AG20443 (cell line): Measurements from ENCODE around the gene CLCN2.

Experiments used
- DNase-seq: peaks from one replicate; pipeline ENCODE4 v3.0.0; 2012; ENCODE audit warnings: low spot score, mixed read lengths

CLCN2 gene

GRCh38 chr3:184360070-184360928, 1.1 kb downstream of the CLCN2 start:
- DNase-seq: no peak

DNA sequence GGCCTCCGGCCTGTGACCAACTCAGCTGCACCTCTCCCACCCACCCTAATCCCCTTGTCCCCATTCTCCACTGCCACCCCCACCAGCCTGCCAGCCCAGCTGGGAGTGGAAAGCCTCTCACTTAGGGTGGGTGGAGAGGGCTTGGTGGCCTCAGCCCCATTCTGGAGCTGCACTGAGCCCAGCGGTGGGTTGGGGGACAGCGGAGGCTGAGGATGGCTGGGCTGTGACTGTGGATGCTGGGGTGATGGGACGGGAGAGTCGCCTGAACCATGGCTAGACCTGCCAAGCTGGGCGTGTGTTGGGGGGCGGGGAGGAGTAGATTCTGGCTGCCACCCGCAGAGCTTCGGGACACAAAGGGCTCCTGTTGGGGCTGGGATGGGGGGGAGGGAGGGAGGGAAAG, 1.8 kb downstream of the CLCN2 start:
- DNase-seq: no peak

GRCh38 chr3:184358921-184359350, 2.5 kb downstream of the CLCN2 start:
- DNase-seq: no peak

DNA sequence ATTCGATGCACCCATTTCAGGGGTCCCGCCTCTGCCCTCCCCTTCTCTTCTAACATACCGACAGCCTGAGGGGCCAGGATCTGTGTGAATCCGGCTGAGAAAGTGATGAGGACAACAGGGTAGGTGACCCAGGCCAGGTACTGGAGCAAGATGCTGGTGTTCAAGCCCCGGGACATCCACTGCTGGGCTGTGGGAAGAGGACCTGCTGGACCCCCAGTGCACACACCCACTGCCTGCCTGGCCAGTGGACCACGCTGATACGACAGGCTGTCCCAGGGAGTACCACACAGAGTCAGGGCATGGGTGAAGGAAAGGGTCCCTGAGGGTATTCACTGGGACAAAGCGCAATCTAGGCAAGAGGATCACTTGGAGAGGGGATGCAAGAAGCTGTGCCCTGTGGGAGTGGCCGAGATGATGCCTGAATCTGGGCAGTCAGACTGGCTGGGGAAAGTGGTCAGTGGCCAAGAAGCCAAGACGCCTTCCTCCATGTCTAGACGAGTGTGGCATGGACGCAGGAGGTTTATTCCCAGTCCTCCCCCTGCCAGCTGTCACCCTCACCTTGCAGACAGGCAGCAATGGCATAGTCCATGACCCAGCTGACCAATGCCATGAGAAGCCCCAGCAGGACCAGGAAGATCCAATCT, 3.2 kb downstream of the CLCN2 start:
- no peak for DNase-seq

DNA sequence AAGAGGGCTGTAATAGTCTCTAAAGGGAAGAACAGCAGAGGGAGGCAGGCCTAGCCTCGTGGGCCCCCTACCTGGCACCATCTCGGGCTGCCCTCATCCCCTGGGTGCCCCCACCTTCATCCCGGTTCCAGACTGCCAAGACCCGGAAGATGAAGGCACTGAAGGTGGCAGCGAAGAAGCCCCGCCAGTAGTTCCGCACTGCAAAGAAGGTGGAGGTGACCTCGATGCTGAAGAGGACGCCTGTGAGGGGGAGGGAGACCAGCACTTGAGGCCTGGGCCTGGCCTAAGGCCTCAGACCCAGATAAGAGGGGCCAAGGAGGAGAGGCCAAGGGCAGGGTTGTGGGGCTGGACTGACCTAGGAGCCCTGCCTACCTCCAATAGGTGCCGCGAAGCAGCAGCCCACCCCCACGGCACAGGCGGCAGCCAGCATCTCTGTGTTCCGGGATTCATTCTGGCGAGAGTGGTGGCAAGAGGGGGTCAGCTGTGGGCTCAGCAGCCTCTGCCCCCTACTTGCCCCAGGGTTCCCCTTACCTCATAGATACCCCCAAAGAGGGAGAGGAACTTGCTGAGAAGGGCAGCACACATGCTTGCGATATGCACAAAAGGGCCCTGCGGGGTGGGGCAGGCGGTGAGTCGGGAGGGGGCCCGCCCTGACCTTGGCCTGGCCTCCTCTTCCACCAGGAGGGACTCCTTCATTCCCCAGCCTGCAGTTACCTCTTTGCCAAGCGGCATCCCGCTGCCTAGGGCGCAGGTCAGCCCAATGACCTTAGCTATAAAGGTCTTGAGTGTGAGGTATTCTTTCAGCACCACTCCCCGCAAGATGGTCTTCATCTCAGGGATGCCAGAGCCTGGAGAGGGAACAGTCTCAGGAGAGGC, 3.9 kb downstream of the CLCN2 start:
- no peak for DNase-seq

DNA sequence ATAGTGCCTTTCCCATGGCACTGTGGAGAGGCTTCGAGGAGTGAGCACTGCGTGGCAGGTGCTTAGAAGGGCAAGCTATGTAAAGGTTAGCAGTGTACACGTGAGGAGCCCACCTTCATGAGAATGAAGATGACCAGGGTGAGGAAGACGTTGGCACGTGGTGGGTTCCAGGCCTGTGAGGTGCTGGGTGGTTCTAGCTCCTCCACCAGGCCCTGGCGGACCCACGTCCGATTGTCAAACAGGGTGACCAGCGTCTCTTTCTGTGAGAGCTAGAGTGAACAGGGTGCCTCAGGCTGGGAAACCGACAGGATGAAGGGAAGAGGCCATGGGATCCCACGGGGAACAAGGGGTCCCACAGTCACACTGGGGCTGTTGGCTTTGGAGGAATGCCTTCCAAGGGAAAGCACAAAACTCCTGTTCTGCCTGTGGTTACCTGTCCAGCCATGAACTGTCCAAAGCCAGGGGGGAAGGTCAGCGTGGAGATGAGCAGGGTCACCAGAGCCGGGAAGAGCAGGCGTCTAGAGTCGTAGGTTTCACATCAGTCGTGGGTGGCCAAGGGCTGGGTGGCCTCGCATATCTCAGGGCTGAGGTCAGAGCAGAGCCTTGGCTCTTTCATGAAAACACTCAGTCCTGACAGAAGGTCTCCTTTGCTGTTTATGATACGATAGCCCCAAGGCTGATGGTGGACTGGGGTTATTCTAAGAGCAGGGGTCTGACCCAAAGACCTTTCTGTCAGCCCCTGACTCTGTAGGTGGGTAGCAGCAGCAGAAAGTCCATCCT, 6.0 kb downstream of the CLCN2 start:
- no peak for DNase-seq

GRCh38 chr3:184354754-184355153, 6.7 kb downstream of the CLCN2 start:
- DNase-seq: no peak

DNA sequence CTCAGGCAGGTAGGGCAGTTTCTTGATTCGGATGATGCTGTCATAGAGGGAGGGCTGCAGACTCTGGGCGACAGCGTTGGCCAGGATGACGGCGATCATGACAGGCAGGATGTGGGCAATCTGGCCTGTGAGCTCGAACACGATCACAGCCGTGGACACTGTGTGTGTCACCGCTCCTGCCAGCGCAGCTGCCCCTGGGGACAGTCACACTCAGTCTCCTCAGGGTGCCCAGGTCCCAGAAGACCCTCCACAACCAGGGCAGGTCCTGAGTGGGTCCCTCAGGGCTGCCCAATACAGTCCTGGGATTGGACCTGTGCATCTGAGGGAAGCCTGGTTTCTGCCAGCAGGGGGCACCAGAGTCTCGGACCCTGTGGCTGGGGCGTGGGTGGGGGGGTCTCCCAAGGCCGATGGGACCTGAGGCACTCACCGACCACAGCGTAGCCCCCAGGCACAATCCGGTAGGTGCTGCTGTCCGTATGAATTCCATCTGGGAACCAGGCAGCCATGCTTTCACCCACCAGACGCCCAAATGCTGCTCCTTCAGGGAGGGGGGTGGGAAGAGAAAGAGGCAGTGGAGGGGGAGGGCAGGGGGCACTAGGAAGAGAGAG, 7.2 kb downstream of the CLCN2 start:
- DNase-seq: peak; percentile 71

DNA sequence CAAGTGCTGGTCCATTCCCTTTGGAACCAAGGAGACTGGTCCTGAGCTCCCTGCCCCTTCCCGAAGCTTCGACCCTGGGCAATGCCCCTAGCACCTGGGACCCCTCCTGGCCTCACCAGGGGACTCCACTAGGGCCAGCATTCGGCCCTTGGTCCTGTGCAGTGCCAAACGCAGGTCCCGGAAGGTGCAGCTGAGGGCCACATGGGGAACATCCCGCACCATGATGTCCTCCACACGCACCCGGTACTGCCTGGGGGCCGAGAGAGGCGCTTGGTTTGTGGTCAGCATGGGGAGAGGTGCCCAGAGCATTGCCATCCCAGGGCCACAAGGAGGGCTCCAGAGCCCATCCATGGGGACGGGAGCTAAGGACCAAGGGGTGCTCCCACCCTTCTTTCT, 7.9 kb downstream of the CLCN2 start:
- no peak for DNase-seq

- no peak for DNase-seq
Observed at GRCh38 chr3:184352897-184353545, 8.4 kb downstream of the CLCN2 start.

- DNase-seq: no peak
Observed at GRCh38 chr3:184352149-184352785, 9.1 kb downstream of the CLCN2 start.

DNA sequence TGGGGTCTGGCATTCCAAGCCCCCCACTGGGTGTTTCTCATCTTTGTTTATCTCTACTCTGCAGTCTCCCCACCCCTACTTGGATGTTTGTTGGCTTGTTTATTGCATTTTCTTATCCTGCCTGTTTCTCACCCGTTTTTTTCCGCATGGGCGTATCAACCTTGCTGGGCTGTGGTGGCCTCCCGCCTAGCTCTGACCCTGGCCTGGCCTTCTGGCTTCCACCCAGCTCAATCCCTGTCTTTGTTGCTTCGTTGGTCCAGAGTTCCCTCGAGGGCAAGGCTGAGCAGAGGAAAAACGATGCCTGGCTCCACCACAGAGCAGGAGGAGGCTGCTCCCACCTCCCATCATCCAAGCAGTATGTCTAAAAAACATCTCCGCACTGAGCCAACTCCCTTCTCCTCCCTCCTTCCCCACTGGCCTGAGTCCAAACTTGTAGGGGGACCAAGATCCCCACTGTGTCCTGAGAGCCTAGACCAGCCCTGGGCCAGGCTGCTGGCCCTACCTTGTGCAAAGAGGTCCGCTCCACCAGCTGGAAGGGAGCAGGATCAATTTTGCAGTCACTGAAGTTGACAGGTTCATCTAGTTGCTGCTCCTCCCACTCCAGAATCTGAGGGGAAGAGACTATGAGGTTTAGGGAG, 9.8 kb downstream of the CLCN2 start:
- DNase-seq: no peak

DNA sequence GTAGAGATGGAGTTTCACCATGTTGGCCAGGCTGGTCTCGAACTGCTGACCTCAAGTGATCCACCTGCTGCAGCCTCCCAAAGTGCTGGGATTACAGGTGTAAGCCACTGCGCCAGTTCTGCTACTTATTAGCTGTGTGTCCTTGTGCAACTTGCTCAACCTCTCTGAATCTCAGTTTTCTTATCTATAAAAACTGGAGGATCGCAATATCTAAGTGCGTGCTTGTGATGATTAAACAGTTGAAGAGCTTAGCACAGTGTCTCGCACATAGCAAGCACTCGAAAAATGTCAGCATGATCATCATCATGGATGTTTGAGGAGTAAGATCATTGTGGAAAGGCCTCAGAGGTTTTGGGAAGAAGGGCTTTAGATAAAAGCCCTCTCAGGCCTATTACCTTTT, 10.8 kb downstream of the CLCN2 start:
- no peak for DNase-seq

DNA sequence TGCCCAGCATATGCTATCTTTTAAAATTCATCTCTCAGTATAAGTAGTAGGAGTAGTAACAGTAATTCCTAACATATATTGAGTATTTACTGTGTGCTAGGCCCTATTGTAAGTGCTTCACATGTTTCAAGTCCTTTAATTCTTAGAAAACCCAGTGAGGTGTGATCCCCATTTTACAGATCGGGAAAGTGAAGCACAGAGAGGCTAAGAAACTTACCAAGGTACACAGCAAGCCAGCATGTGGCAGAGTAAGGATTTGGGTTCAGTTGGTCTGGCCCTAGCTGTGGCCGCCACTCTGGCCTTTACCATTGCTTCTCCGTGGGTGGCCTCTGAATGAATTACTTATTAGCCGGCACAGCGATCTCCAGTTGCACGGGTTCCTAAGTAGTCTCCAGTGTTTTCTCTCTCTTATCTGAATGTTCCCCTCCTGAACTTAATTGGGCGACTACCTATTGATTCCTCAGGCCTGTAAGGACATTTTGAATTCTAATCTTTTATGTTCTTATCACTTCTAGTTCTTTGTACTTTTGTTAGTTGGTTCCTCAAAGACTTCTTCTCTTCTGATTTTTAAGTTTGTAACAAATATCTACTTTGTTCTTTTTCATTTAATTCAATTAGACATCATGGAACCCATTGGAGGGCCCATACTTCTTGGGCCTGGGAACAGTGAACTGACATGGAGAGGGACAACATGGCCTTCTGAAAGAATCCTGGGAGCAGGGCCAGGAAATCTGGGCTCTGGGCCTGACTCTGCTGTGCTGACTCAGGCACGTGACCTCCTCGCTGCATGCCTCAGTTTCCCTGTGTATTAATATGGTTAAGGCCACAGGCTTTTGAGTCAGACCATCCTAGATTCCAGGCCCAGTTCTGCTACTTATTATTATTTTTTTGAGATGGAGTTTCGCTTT, 11.6 kb downstream of the CLCN2 start:
- DNase-seq: no peak

DNA sequence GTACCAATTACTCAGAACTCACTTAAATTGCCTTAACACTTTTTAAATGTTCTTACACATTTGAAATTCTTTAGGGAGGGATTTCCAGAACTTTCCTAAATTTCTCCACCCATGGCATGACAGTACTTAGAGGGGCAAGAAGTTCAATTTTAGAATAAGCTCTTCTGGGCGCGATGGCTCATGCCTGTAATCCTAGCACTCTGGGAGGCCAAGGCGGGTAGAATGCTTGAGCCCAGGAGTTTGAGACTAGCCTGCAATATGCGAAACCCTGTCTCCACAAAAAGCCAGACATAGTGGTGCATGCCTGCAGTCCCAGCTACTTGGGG, 13.4 kb downstream of the CLCN2 start:
- no peak for DNase-seq

GRCh38 chr3:184347321-184348056, 13.9 kb downstream of the CLCN2 start:
- DNase-seq: no peak

GRCh38 chr3:184346480-184347190, 14.8 kb downstream of the CLCN2 start:
- no peak for DNase-seq
